Measurements from ENCODE around the gene METTL15. TPM values are rescaled to one million over a fixed set of nuclear protein-coding genes. Genes with fewer than 3 reads are reported as not detected.
"Not testable (repeated sequence)": the region's sequence is repeated elsewhere in the genome, so short reads cannot be mapped to it uniquely, and the experiment has no call there.

METTL15 gene
- total and polyA plus RNA-seq, 7 donors, result 5.4 to 15.0 (median 8.1) TPM

DNA sequence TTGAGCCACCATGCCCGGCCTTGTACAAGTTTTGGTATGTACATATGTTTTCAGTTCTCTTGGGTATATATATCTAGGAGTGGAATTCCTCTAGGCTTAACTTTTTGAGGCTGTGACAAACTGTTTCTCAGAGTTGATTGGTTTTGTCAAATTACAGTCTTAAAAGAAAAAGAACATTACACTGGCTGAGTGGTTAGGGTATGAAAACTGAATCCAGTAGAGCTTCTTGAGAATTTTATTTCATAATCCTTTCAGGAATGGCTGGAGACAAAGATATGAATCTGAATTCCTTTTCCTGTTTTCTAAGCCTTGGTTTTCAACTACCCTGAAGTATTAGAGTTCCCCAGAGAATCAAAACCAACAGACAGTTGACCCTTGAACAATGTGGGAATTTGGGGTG lies 6.5 kb downstream of the METTL15 start:
- Histone ChIP-seq H3K36me3 (peaks cover 0 to 34% (median 3%) of the 10 kb centered on the region in 4 donors), H3K4me1 (peaks cover 0 to 16% (median 12%) of the 10 kb centered on the region in 4 donors), H3K4me3 (no peak overlapping the region), H3K27me3 (no peaks in the 10 kb centered on the region), H3K9me3 (no peaks in the 10 kb centered on the region), H3K27ac (no peak overlapping the region)
- intact Hi-C loops (cut with DNase I), result no loop called here
- 96 to 100% methylated on average over 1 of the region's 1 CpG for WGBS, 2 donors
- DNase-seq, result no peak
- TF ChIP-seq POLR2A (IDR thresholded peaks at IDR 0.05), result no peak
- TF ChIP-seq, protein P1, sequence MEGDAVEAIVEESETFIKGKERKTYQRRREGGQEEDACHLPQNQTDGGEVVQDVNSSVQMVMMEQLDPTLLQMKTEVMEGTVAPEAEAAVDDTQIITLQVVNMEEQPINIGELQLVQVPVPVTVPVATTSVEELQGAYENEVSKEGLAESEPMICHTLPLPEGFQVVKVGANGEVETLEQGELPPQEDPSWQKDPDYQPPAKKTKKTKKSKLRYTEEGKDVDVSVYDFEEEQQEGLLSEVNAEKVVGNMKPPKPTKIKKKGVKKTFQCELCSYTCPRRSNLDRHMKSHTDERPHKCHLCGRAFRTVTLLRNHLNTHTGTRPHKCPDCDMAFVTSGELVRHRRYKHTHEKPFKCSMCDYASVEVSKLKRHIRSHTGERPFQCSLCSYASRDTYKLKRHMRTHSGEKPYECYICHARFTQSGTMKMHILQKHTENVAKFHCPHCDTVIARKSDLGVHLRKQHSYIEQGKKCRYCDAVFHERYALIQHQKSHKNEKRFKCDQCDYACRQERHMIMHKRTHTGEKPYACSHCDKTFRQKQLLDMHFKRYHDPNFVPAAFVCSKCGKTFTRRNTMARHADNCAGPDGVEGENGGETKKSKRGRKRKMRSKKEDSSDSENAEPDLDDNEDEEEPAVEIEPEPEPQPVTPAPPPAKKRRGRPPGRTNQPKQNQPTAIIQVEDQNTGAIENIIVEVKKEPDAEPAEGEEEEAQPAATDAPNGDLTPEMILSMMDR (IDR thresholded peaks at IDR 0.05), result no peak
- TF ChIP-seq POLR2AphosphoS5 (IDR thresholded peaks at IDR 0.05), result no peak
- no peak for TF ChIP-seq EP300 (IDR thresholded peaks at IDR 0.05)

DNA sequence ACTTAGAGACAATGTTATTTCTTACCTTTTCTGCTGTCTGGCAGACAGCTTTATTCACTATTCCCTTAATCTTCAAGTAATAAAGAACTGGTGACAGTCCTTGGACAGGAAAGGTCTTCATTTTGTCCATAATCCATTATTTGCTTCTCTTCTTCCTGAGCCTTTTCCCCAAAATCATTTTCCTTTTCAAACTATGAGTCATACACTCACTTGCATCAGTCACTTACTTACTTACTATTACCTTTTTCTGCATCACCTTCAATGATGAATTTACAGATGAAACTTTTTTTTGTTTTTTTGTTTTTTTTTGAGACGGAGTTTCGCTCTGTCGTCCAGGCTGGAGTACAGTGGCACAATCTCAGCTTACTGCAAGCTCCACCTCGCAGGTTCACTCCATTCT lies 9.5 kb downstream of the METTL15 start:
- Histone ChIP-seq H3K36me3 (peaks cover 0 to 34% (median 3%) of the 10 kb centered on the region in 4 donors), H3K4me3 (no peak overlapping the region), H3K9me3 (no peaks in the 10 kb centered on the region), H3K27me3 (no peaks in the 10 kb centered on the region), H3K4me1 (peaks cover 0 to 14% (median 0%) of the 10 kb centered on the region in 4 donors), H3K27ac (no peak overlapping the region)
- TF ChIP-seq EP300 (IDR thresholded peaks at IDR 0.05) (no peak), POLR2AphosphoS5 (IDR thresholded peaks at IDR 0.05) (no peak), POLR2A (IDR thresholded peaks at IDR 0.05) (no peak)
- TF ChIP-seq, protein P1 (IDR thresholded peaks at IDR 0.05), result no peak
- DNase-seq, result no peak
- intact Hi-C loops (cut with DNase I), result no loop called here
- 97 to 98% methylated on average over 4 of the region's 4 CpGs for WGBS, 2 donors

GRCh38 chr11:28123151-28123581 lies 15.0 kb downstream of the METTL15 start:
- intact Hi-C loops (cut with DNase I), result no loop called here
- H3K27me3 ChIP-seq, result no peaks in the 10 kb centered on the region
- H3K4me1 ChIP-seq, result peaks cover 0 to 14% (median 0%) of the 10 kb centered on the region in 4 donors
- no peak for TF ChIP-seq POLR2A (IDR thresholded peaks at IDR 0.05)
- TF ChIP-seq, protein P1 (IDR thresholded peaks at IDR 0.05), result no peak
- TF ChIP-seq EP300 (IDR thresholded peaks at IDR 0.05), result no peak
- TF ChIP-seq POLR2AphosphoS5 (IDR thresholded peaks at IDR 0.05), result no peak
- 40 to 74% methylated on average over 3 of the region's 3 CpGs for WGBS, 2 donors
- DNase-seq, result no peak
- peaks cover 0 to 27% (median 0%) of the 10 kb centered on the region in 4 donors for H3K36me3 ChIP-seq
- no peak overlapping the region for H3K27ac ChIP-seq
- H3K4me3 ChIP-seq, result no peak overlapping the region
- no peaks in the 10 kb centered on the region for H3K9me3 ChIP-seq

DNA sequence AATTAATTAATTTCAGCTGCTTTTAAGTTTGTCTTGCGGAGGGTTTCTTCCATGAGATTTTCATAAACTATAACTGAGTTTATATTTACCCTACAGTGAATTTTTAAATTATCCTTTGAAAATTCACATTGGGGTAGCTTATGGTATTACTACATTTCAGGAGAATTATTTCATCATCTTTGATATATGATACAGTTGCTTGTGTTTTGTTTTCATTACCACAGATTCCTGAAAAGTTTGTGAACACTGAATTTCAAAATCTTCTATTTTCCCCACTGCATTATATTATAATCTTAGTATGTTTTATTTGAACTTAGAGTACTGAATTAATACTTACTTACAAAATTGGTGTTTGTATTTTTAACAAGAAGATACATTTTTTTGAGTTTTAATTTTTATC lies 24.4 kb downstream of the METTL15 start:
- peaks cover 0 to 19% (median 0%) of the 10 kb centered on the region in 4 donors for H3K36me3 ChIP-seq
- no peak overlapping the region for H3K27ac ChIP-seq
- no peaks in the 10 kb centered on the region for H3K27me3 ChIP-seq
- no peak for DNase-seq
- no peak for TF ChIP-seq POLR2A (IDR thresholded peaks at IDR 0.05)
- TF ChIP-seq, protein P1 (IDR thresholded peaks at IDR 0.05), result no peak
- no peak overlapping the region for H3K4me3 ChIP-seq
- 45 to 100% methylated on average over 1 of the region's 1 CpG for WGBS, 2 donors
- H3K9me3 ChIP-seq, result no peaks in the 10 kb centered on the region
- intact Hi-C loops (cut with DNase I), result no loop called here
- no peaks in the 10 kb centered on the region for H3K4me1 ChIP-seq

- intact Hi-C loops (cut with DNase I), result no loop called here
- WGBS, 2 donors, result 97 to 98% methylated on average over 3 of the region's 3 CpGs
Observed at GRCh38 chr11:28133146-28133545, 25.0 kb downstream of the METTL15 start.

GRCh38 chr11:28136157-28136556 lies 28.0 kb downstream of the METTL15 start:
- Histone ChIP-seq H3K9me3 (peaks cover 0 to 17% (median 5%) of the 10 kb centered on the region in 4 donors), H3K36me3 (peaks cover 0 to 14% (median 2%) of the 10 kb centered on the region in 4 donors)
- H3K27ac ChIP-seq; H3K4me3 ChIP-seq; intact Hi-C loops (cut with DNase I); H3K4me1 ChIP-seq; DNase-seq; H3K27me3 ChIP-seq: not testable (repeated sequence)
- 97 to 98% methylated on average over 4 of the region's 4 CpGs for WGBS, 2 donors

More at GRCh38 chr11:28133146-28133545, 25.0 kb downstream of the METTL15 start:
- peaks cover 0 to 19% (median 0%) of the 10 kb centered on the region in 4 donors for H3K36me3 ChIP-seq
- H3K9me3 ChIP-seq, result no peaks in the 10 kb centered on the region
- H3K27ac ChIP-seq, result no peak overlapping the region
- no peak for TF ChIP-seq POLR2A (IDR thresholded peaks at IDR 0.05)
- no peak for TF ChIP-seq POLR2AphosphoS5 (IDR thresholded peaks at IDR 0.05)
- TF ChIP-seq, protein P1 (IDR thresholded peaks at IDR 0.05), result no peak
- no peak for TF ChIP-seq EP300 (IDR thresholded peaks at IDR 0.05)
- no peaks in the 10 kb centered on the region for H3K27me3 ChIP-seq
- H3K4me3 ChIP-seq, result no peak overlapping the region
- H3K4me1 ChIP-seq, result no peaks in the 10 kb centered on the region
- DNase-seq, result no peak
